Neutrophil (primary cell): ENCODE results near the gene LATS1.
"Not testable (repeated sequence)": the region's sequence is repeated elsewhere in the genome, so short reads cannot be mapped to it uniquely, and the experiment has no call there.

Experiments used
- H3K27ac ChIP-seq: fragments of 200-600 bp; sonication (generic); 2 replicates; pipeline ENCODE4 v1.5.1; 2016; ENCODE audit warnings: mild to moderate bottlenecking, moderate library complexity
- H3K27me3 ChIP-seq: fragments of 200-600 bp; sonication (generic); 2 replicates; pipeline ENCODE4 v1.6.0; 2016; ENCODE audit warnings: mild to moderate bottlenecking
- H3K36me3 ChIP-seq: fragments of 200-600 bp; sonication (generic); 2 replicates; pipeline ENCODE4 v1.5.1; 2017
- H3K4me1 ChIP-seq, 2 experiments: fragments of 200-600 bp in 1 of 2; sonication (generic) in 1 of 2; 1 replicate in 1 of 2; 2 replicates in 1 of 2; pipeline versions ENCODE4 v1.5.1 to v1.6.1; 2013 to 2016; ENCODE audit warnings: low read depth in 1 of 2, low read length in 1 of 2, mild to moderate bottlenecking in 1 of 2, moderate library complexity in 1 of 2; ENCODE audit not compliant: control insufficient read depth in 1 of 2, insufficient read depth in 1 of 2
- H3K4me3 ChIP-seq, 2 experiments: fragments of 200-600 bp in 1 of 2; sonication (generic) in 1 of 2; 1 replicate in 1 of 2; 2 replicates in 1 of 2; pipeline ENCODE4 v1.5.1; 2013 to 2016; ENCODE audit warnings: low read depth in 1 of 2, low read length in 1 of 2, mild to moderate bottlenecking in 1 of 2, moderate library complexity in 1 of 2
- H3K9me3 ChIP-seq: fragments of 200-600 bp; sonication (generic); 2 replicates; pipeline ENCODE4 v1.5.1; 2016
- TF ChIP-seq, protein P1 (sequence below): fragments of 200-600 bp; sonication (generic); IDR thresholded peaks from 2 replicates; pipeline ENCODE4 v1.5.1; 2016; ENCODE audit warnings: antibody characterized with exemption

The LATS1 gene

DNA sequence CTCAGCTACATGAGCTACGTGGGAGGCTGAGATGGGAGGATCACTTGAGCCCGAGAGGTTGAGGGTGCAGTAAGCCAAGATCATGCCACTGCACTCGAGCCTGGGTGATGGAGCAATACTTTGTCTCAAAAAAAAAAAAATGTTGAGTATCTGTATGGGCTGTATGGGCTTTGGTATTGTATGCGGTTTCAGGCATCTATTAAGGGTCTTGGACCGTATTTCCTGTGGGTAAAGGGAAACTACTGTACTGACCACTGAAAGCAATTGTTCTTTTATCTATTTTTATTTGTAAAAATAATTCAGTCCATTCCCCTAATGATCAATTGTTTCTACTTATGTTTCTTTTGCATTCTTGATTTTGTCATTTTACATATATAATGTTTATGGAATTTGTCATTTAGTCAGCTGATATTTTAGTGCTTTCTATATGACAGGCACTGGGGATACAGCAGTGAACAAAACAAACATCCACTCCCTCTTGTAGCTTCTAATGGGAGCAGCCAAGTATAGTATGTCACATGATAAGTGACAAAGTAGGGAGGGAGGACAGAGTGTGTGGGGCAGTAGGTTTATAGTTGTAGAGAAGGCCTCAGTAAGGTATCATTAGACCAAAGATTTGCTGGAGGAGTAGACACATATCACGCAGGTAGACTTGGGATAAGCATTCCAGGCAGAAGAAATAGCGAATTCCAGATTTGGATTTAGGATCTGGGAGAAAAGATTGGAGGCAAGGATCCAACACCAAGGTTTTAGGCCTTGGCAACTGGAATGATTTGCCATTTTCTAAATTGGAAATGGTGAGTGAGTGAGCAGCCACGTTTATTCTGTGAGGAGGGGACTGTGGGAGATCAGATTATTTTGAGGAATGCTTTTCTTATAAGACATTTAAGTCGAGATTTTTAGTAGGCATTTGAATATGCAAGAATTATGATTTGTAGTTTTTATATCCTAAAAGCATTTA lies 37.7 kb upstream of the LATS1 start:
- Histone ChIP-seq H3K27ac (peak overlapping the region; percentile 95), H3K9me3 (no peaks in the 10 kb centered on the region), H3K4me3 (no peak overlapping the region), H3K4me1 (peaks cover 79 to 93% of the 10 kb centered on the region in 2 experiments), H3K36me3 (peaks cover 3% of the 10 kb centered on the region), H3K27me3 (no peaks in the 10 kb centered on the region)
- TF ChIP-seq, protein P1, sequence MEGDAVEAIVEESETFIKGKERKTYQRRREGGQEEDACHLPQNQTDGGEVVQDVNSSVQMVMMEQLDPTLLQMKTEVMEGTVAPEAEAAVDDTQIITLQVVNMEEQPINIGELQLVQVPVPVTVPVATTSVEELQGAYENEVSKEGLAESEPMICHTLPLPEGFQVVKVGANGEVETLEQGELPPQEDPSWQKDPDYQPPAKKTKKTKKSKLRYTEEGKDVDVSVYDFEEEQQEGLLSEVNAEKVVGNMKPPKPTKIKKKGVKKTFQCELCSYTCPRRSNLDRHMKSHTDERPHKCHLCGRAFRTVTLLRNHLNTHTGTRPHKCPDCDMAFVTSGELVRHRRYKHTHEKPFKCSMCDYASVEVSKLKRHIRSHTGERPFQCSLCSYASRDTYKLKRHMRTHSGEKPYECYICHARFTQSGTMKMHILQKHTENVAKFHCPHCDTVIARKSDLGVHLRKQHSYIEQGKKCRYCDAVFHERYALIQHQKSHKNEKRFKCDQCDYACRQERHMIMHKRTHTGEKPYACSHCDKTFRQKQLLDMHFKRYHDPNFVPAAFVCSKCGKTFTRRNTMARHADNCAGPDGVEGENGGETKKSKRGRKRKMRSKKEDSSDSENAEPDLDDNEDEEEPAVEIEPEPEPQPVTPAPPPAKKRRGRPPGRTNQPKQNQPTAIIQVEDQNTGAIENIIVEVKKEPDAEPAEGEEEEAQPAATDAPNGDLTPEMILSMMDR: no peak

DNA sequence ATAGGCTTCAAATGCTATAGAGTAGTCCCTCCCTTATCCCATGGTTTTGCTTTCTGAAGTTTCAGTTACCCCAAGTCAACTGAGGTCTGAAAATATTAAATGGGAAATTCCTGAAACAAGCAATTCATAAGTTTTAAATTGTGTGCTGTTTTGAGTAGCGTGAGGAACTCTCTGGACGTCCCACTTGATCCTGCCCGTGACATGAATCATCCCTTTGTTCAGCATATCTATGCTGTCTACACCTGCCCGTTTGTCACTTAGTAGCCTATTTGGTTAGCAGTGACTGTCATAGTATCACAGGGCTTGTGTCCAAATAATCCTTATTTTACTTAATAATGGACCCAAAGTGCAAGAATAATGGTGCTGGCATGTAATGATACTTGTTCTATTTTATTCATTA lies 36.6 kb upstream of the LATS1 start:
- Histone ChIP-seq H3K27ac (peak overlapping the region; percentile 95), H3K27me3 (no peaks in the 10 kb centered on the region), H3K4me3 (no peak overlapping the region), H3K4me1 (peaks cover 75 to 91% of the 10 kb centered on the region in 2 experiments), H3K36me3 (no peaks in the 10 kb centered on the region), H3K9me3 (no peaks in the 10 kb centered on the region)
- TF ChIP-seq, protein P1: no peak

DNA sequence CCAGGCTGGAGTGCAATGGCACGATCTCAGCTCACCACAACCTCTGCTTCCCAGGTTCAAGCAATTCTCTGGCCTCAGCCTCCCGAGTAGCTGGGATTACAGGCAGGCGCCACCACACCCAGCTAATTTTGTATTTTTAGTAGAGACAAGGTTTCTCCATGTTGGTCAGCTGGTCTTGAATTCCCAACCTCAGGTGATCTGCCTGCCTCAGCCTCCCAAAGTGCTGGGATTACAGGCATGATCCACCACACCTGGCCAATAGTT lies 35.4 kb upstream of the LATS1 start:
- Histone ChIP-seq H3K4me1 (peaks cover 80 to 85% of the 10 kb centered on the region in 2 experiments), H3K27ac (peak overlapping the region; percentile 95), H3K4me3 (peak overlapping the region; percentile 38 to 50)
- not testable (repeated sequence) for H3K9me3 ChIP-seq, H3K27me3 ChIP-seq, H3K36me3 ChIP-seq

DNA sequence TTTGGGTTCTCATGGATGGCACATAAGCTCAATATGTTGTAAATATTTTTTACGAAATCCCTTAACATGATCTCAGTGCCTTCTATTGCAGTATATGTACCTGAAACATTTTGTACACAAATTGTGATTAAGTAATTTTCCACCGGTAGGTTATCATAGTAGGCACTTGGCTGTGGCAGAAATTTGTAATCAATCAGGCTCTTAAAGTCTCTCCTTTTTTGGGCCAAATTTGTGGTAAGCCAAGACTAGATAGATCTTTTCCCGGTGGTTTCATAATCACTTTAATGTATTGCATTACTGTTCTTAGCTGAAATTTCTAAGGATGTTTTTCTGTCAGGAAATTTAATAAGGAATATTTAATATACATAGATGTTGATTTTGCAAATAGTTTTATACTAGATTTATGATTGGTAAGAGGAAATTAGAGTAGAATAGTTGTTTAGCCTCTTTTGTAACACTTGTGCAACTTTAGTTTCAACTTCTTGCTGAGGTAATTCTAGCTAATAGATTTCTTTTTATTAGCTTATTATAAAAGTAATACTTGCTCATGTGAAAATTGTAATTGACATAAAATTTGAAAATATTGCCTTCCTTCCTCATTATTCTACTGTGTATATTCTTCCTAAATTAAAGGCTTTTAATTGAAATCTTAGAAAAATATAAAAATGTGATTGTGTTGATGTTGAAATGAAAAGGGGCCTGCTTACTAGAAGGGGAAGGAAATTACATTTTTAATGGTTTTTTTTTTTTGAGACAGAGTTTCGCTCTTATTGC lies 34.9 kb upstream of the LATS1 start:
- Histone ChIP-seq H3K36me3 (no peaks in the 10 kb centered on the region), H3K27ac (peak overlapping the region; percentile 95), H3K4me1 (peaks cover 80% of the 10 kb centered on the region in 2 experiments), H3K27me3 (no peaks in the 10 kb centered on the region), H3K4me3 (peak overlapping the region; percentile 38 to 50), H3K9me3 (no peaks in the 10 kb centered on the region)
- TF ChIP-seq, protein P1: no peak

DNA sequence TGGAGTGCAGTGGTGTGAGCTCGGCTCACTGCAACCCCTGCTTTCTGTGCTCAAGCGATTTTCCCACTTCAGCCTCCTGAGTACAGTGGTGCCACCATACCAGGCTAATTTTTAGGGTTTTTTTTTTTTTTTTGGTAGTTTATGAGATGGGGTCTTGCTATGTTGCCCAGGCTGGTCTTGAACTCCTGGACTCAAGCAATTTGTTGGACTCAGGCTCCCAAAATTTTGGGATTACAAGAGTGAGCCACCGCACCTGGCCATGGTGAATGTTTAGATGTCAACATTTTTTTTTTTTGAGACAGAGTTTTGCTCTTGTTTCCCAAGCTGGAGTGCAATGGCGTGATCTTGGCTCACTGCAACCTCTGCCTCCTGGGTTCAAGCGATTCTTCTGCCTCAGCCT lies 34.0 kb upstream of the LATS1 start:
- peak overlapping the region; percentile 95 for H3K27ac ChIP-seq
- H3K36me3 ChIP-seq, H3K9me3 ChIP-seq, H3K27me3 ChIP-seq: not testable (repeated sequence)
- peak overlapping the region; percentile 91 to 96 for H3K4me3 ChIP-seq
- peaks cover 73 to 74% of the 10 kb centered on the region in 2 experiments for H3K4me1 ChIP-seq

DNA sequence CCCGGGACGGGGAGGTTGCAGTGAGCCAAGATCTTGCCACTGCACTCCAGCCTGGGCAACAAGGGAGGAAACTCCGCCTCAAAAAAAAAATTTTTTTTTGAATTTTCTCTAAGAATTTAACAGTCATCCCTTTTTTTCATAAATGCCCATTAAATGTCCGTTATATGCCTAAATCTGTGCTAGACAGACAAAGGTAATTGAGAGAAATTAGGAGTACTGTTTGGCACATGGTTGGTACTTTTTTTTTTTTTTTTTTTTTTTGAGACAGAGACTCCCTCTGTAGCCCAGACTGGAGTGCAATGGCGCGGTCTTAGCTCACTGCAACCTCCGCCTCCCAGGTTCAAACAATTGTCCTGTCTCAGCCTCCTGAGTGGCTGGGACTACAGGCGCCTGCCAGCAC lies 33.3 kb upstream of the LATS1 start:
- H3K9me3 ChIP-seq: no peaks in the 10 kb centered on the region

More for the DNA sequence above, 33.3 kb upstream of the LATS1 start:
- H3K4me1 ChIP-seq: peaks cover 73 to 74% of the 10 kb centered on the region in 2 experiments
- TF ChIP-seq, protein P1: no peak
- H3K4me3 ChIP-seq: peak overlapping the region; percentile 91 to 96
- peak overlapping the region; percentile 95 for H3K27ac ChIP-seq
- H3K27me3 ChIP-seq: no peaks in the 10 kb centered on the region
- H3K36me3 ChIP-seq: no peaks in the 10 kb centered on the region
